A673 (cell line): ENCODE data around the gene ATP6V0D1. TPM values are rescaled to one million over a fixed set of nuclear protein-coding genes. Genes with fewer than 3 reads are reported as not detected.

Experiments
- BruUV-seq: library from RNA; stranded (reverse); fragments of 400-500 nt; replicated peaks from 2 replicates; lab custom pipeline; 2021; lab: Mats Ljungman, UMichigan
- CTCF ChIA-PET: fragments of 300-600 bp; sonication (Branson Sonifier 250); formaldehyde crosslinking; loops from one replicate; lab custom pipeline; 2022; ENCODE audit warnings: antibody characterized with exemption; lab: Charles Lee
- POLR2A ChIA-PET: fragments of 300-600 bp; sonication (Branson Sonifier 250); formaldehyde crosslinking; loops from one replicate; lab custom pipeline; 2022; ENCODE audit warnings: antibody characterized with exemption; ENCODE audit not compliant: low non-redundant PET; lab: Charles Lee
- DNase-seq: peaks from one replicate; pipeline ENCODE4 v3.0.0-alpha.2; 2015; ENCODE audit warnings: low spot score
- H3K27ac ChIP-seq: fragments of 200-600 bp; sonication (generic); 2 replicates; pipeline ENCODE4 v1.5.1; 2016; ENCODE audit warnings: mixed run types, low read depth, mild to moderate bottlenecking, mixed read lengths, antibody characterized with exemption, low read length; ENCODE audit not compliant: poor library complexity, severe bottlenecking
- H3K27me3 ChIP-seq: fragments of 200-600 bp; sonication (generic); replicated peaks from 2 replicates; pipeline ENCODE4 v1.6.1; 2017; ENCODE audit warnings: mixed run types, low read depth, mild to moderate bottlenecking, mixed read lengths, antibody characterized with exemption, low read length; ENCODE audit not compliant: insufficient read depth, poor library complexity
- H3K36me3 ChIP-seq: fragments of 200-600 bp; sonication (generic); 2 replicates; pipeline ENCODE4 v1.6.1; 2016; ENCODE audit warnings: mixed run types, mild to moderate bottlenecking, mixed read lengths, antibody characterized with exemption, low read length; ENCODE audit not compliant: insufficient read depth, poor library complexity, severe bottlenecking
- H3K4me1 ChIP-seq: fragments of 200-600 bp; sonication (generic); 2 replicates; pipeline ENCODE4 v1.6.1; 2017; ENCODE audit warnings: mixed run types, mild to moderate bottlenecking, mixed read lengths, antibody characterized with exemption, low read length; ENCODE audit not compliant: insufficient read depth, poor library complexity, severe bottlenecking
- H3K4me3 ChIP-seq: fragments of 200-600 bp; sonication (generic); 2 replicates; pipeline ENCODE4 v1.5.1; 2016; ENCODE audit warnings: low read depth, mixed run types, mild to moderate bottlenecking, mixed read lengths, low read length; ENCODE audit not compliant: poor library complexity, severe bottlenecking
- H3K9me3 ChIP-seq: fragments of 200-600 bp; sonication (generic); 2 replicates; pipeline ENCODE4 v1.6.1; 2016; ENCODE audit warnings: mixed run types, low read depth, mild to moderate bottlenecking, mixed read lengths, antibody characterized with exemption, low read length; ENCODE audit not compliant: poor library complexity, severe bottlenecking
- EZH2 ChIP-seq: fragments of 200-600 bp; sonication (generic); IDR thresholded peaks from 2 replicates; pipeline ENCODE4 v1.6.1; 2017; ENCODE audit warnings: borderline replicate concordance, low read depth, mild to moderate bottlenecking, mixed read lengths, antibody characterized with exemption, low read length; ENCODE audit not compliant: poor library complexity, severe bottlenecking
- intact Hi-C: fragments of 100-400 bp; cut with micrococcal nuclease; formaldehyde crosslinking; loops from one replicate; pipeline ENCODE4 v1.10.0; 2022; ENCODE audit not compliant: unreplicated experiment
- total RNA-seq: library from RNA; stranded (reverse); gene quantifications from 2 replicates; pipeline ENCODE4 v1.2.3, GENCODE V29; 2021
- TF ChIP-seq, protein P1 (sequence below): fragments of 300-800, 200-600 bp; sonication (generic); conservative IDR thresholded peaks from 2 replicates; pipeline ENCODE4 v1.5.1; 2017; ENCODE audit warnings: low read depth, mild to moderate bottlenecking, antibody characterized with exemption, low read length, moderate library complexity, mixed read lengths

ATP6V0D1 gene
- total RNA-seq, 1 experiment from 2014 or later = 63.9 TPM

DNA sequence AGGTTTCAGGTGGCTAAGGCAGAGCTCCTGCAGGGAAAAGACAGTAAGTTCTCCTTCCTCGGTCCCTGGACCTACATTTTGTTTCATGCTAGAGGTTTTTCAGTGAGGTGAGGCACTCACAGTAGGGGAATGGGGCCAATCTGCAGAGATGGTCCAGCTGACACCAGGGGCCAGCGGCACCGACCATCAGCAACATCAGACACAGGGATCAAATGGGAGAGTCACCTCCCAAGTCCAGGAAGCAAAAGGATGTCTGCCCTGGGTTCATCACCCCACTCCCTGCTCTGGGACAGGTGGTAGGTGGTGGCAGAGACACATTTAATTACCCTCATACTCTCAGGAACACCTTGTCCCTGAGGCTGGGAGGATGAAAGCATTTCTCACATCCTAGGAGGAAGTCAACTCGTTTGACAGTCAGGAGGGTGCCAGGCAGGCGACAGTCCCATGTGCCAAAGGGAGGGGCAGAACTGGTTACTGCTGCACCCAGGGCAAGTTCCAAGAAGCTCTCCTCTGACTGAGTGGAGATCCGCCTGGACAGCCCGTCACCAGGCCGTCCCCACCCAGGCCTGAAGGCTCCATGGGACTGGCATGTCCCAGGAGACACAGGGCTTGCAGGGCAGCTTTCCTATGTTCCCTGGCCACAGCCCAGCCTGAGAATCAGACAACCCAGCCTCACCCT is 19.2 kb downstream of the ATP6V0D1 start:
- TF ChIP-seq, protein P1, sequence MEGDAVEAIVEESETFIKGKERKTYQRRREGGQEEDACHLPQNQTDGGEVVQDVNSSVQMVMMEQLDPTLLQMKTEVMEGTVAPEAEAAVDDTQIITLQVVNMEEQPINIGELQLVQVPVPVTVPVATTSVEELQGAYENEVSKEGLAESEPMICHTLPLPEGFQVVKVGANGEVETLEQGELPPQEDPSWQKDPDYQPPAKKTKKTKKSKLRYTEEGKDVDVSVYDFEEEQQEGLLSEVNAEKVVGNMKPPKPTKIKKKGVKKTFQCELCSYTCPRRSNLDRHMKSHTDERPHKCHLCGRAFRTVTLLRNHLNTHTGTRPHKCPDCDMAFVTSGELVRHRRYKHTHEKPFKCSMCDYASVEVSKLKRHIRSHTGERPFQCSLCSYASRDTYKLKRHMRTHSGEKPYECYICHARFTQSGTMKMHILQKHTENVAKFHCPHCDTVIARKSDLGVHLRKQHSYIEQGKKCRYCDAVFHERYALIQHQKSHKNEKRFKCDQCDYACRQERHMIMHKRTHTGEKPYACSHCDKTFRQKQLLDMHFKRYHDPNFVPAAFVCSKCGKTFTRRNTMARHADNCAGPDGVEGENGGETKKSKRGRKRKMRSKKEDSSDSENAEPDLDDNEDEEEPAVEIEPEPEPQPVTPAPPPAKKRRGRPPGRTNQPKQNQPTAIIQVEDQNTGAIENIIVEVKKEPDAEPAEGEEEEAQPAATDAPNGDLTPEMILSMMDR = no peak
- TF ChIP-seq EZH2 = no peak
- ChIA-PET POLR2A (no interaction called here), CTCF (interaction anchor here (0.6 kb wide), 1 partner anchor 422 kb away, joined by 4 read pairs; no protein-coding TSS in a partner anchor)
- Histone ChIP-seq H3K4me1 (peaks cover 7% of the 10 kb centered on the region), H3K9me3 (no peaks in the 10 kb centered on the region), H3K27ac (no peak overlapping the region), H3K4me3 (no peak overlapping the region), H3K27me3 (no peaks in the 10 kb centered on the region), H3K36me3 (no peaks in the 10 kb centered on the region)
- intact Hi-C loops = no loop called here
- DNase-seq = no peak
- BruUV-seq = no TSS peak

DNA sequence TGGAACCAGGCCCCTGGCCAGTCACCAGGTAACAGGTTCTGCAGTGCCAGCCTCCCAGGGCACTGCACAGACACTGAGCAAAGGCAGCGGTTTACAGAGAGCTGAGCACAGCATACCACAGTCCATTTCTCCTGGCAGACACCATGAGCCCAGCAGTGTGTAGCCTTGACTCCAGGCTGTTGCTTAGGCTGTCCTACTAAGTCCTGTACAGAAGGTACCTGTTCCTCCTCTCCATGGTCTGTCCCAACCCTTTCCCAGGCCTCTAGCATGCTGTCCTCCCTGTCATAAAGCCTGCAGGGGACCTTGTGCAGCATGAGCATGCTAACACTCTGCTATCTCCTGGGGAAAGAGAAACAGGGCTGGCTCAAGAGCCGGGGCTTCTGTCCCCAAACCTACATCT is 20.0 kb downstream of the ATP6V0D1 start:
- intact Hi-C loops = no loop called here
- H3K27me3 ChIP-seq = no peaks in the 10 kb centered on the region
- TF ChIP-seq EZH2 = no peak
- TF ChIP-seq, protein P1 = no peak
- ChIA-PET CTCF (no interaction called here), POLR2A (no interaction called here)
- DNase-seq = no peak
- H3K9me3 ChIP-seq = no peaks in the 10 kb centered on the region
- peaks cover 7% of the 10 kb centered on the region for H3K4me1 ChIP-seq
- no peaks in the 10 kb centered on the region for H3K36me3 ChIP-seq
- H3K4me3 ChIP-seq = no peak overlapping the region
- no peak overlapping the region for H3K27ac ChIP-seq
- BruUV-seq = no TSS peak

DNA sequence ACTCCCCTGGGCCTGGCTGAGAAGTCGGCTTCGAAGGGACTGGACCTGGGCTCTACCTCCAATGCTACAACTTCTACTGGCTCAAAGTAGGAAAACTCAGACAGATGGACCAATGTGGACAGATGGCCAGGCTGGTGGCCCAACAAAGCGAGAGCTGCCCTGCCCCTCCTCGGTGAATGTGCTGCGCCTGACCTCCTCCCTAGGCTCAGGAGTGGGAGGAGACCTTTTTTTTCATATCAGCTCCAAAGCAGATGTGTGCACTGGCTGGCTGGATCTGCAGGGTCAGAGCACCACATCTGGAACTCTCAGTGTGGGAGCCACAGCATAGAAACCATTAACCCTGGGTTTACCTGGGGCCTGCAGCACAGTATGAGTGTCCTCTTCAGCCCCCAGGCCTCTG is 20.8 kb downstream of the ATP6V0D1 start:
- TF ChIP-seq, protein P1 = no peak
- no peak for TF ChIP-seq EZH2
- ChIA-PET CTCF (no interaction called here), POLR2A (interaction anchor here (0.5 kb wide), 1 partner anchor 101 kb away, joined by 5 read pairs; no protein-coding TSS in a partner anchor)
- Histone ChIP-seq H3K9me3 (no peaks in the 10 kb centered on the region), H3K4me3 (no peak overlapping the region), H3K27me3 (no peaks in the 10 kb centered on the region), H3K36me3 (no peaks in the 10 kb centered on the region), H3K27ac (no peak overlapping the region), H3K4me1 (peaks cover 4% of the 10 kb centered on the region)
- DNase-seq = no peak
- intact Hi-C loops = no loop called here
- no TSS peak for BruUV-seq
